CD4-positive, CD25-positive, alpha-beta regulatory T cell (primary cell): ENCODE results near the gene TNK1. TPM values are rescaled to one million over a fixed set of nuclear protein-coding genes. Genes with fewer than 3 reads are reported as not detected.

Experiments
- ATAC-seq, 2 donors: fragments of 150-1000 bp; cut with Tn5 transposase; one replicate each; pipeline ENCODE4 v1.10.0; 2021; ENCODE audit warnings: low read depth in 2 of 2, moderate number of reproducible peaks in 2 of 2, moderate library complexity in 1 of 2
- DNase-seq, 3 donors: peaks; one replicate each; pipeline versions ENCODE4 v3.0.0 to v3.0.0-alpha.2; 2012 to 2022; ENCODE audit warnings: mixed read lengths in 1 of 3
- H3K27ac ChIP-seq: one replicate; pipeline ENCODE4 v1.7.0; 2013; ENCODE audit warnings: mild to moderate bottlenecking, low read length; ENCODE audit not compliant: insufficient read depth, poor library complexity, severe bottlenecking
- H3K27me3 ChIP-seq: one replicate; pipeline ENCODE4 v1.7.0; 2013; ENCODE audit warnings: low read length; ENCODE audit not compliant: control insufficient read depth, insufficient read depth
- H3K36me3 ChIP-seq: one replicate; pipeline ENCODE4 v1.7.0; 2013; ENCODE audit warnings: mild to moderate bottlenecking, low read length, moderate library complexity; ENCODE audit not compliant: control insufficient read depth, insufficient read depth
- H3K4me1 ChIP-seq: 2 replicates; pipeline ENCODE4 v1.7.0; 2013; ENCODE audit warnings: mild to moderate bottlenecking, low read length; ENCODE audit not compliant: insufficient read depth, control insufficient read depth, poor library complexity, severe bottlenecking
- H3K4me3 ChIP-seq: one replicate; pipeline ENCODE4 v1.7.0; 2013; ENCODE audit warnings: low read depth, mild to moderate bottlenecking, low read length, moderate library complexity
- H3K9me3 ChIP-seq, 2 experiments: 1 replicate in 1 of 2; 2 replicates in 1 of 2; pipeline ENCODE4 v1.7.0; 2013; ENCODE audit warnings: low read length in 2 of 2, mild to moderate bottlenecking in 1 of 2, moderate library complexity in 1 of 2; ENCODE audit not compliant: control insufficient read depth in 2 of 2
- H3K27ac Mint-ChIP-seq, 3 donors: one replicate each; pipeline ENCODE4 v1.8.0; 2020 to 2022; ENCODE audit warnings: mild to moderate bottlenecking in 3 of 3, mixed read lengths in 3 of 3, moderate library complexity in 2 of 3
- H3K27me3 Mint-ChIP-seq: one replicate; pipeline ENCODE4 v1.8.0; 2022; ENCODE audit warnings: mild to moderate bottlenecking, mixed read lengths
- H3K36me3 Mint-ChIP-seq: one replicate; pipeline ENCODE4 v1.8.0; 2020; ENCODE audit warnings: mixed read lengths
- H3K4me1 Mint-ChIP-seq, 4 donors: one replicate each; pipeline ENCODE4 v1.8.0; 2020 to 2022; ENCODE audit warnings: mixed read lengths in 4 of 4, mild to moderate bottlenecking in 1 of 4
- H3K4me3 Mint-ChIP-seq, 4 donors: one replicate each; pipeline ENCODE4 v1.8.0; 2020 to 2022; ENCODE audit warnings: mild to moderate bottlenecking in 4 of 4, mixed read lengths in 4 of 4, moderate library complexity in 3 of 4
- H3K9me3 Mint-ChIP-seq, 7 donors: one replicate each; pipeline ENCODE4 v1.8.0; 2020 to 2022; ENCODE audit warnings: mixed read lengths in 7 of 7, mild to moderate bottlenecking in 3 of 7, moderate library complexity in 2 of 7
- polyA plus RNA-seq, 4 donors: library from polyadenylated mRNA; unstranded; fragments of 300-500 nt; fragmentation: Illumina TruSeq; gene quantifications; one replicate each; pipeline ENCODE4 v1.2.3, GENCODE V29; 2021
- total RNA-seq: library from RNA; stranded (reverse); gene quantifications from one replicate; pipeline ENCODE4 v1.2.3, GENCODE V29; 2022

Gene TNK1
- total and polyA plus RNA-seq, 5 donors from 2014 or later, result 0.42 to 4.8 (median 1.5) TPM

GRCh38 chr17:7369825-7370224, 11.1 kb upstream of the TNK1 start:
- peaks cover 21% of the 10 kb centered on the region for H3K27me3 Mint-ChIP-seq
- H3K4me1 Mint-ChIP-seq, result no peaks in the 10 kb centered on the region
- H3K4me3 Mint-ChIP-seq, result no peak overlapping the region
- no peaks in the 10 kb centered on the region for H3K27me3 ChIP-seq
- H3K36me3 Mint-ChIP-seq, result no peaks in the 10 kb centered on the region
- no peak for DNase-seq
- no peaks in the 10 kb centered on the region for H3K4me1 ChIP-seq
- no peak overlapping the region for H3K27ac Mint-ChIP-seq
- no peaks in the 10 kb centered on the region for H3K9me3 ChIP-seq
- no peak overlapping the region for H3K4me3 ChIP-seq
- H3K36me3 ChIP-seq, result no peaks in the 10 kb centered on the region
- no peak overlapping the region for H3K27ac ChIP-seq
- H3K9me3 Mint-ChIP-seq, result no peaks in the 10 kb centered on the region
- ATAC-seq, result no peak

GRCh38 chr17:7370853-7371252, 10.0 kb upstream of the TNK1 start:
- Histone ChIP-seq H3K4me1 (no peaks in the 10 kb centered on the region), H3K36me3 (no peaks in the 10 kb centered on the region), H3K27me3 (no peaks in the 10 kb centered on the region), H3K9me3 (no peaks in the 10 kb centered on the region), H3K27ac (no peak overlapping the region), H3K4me3 (no peak overlapping the region)
- Mint-ChIP-seq H3K27me3 (peaks cover 19% of the 10 kb centered on the region), H3K9me3 (no peaks in the 10 kb centered on the region), H3K4me3 (no peak overlapping the region), H3K4me1 (no peaks in the 10 kb centered on the region), H3K36me3 (no peaks in the 10 kb centered on the region), H3K27ac (no peak overlapping the region)
- ATAC-seq (no peak), DNase-seq (no peak)

GRCh38 chr17:7374353-7374752, 6.5 kb upstream of the TNK1 start:
- Histone ChIP-seq H3K4me1 (no peaks in the 10 kb centered on the region), H3K4me3 (no peak overlapping the region), H3K36me3 (no peaks in the 10 kb centered on the region), H3K27ac (no peak overlapping the region), H3K27me3 (peaks cover 2% of the 10 kb centered on the region), H3K9me3 (peaks cover 3 to 4% of the 10 kb centered on the region in 2 experiments)
- Mint-ChIP-seq H3K27ac (no peak overlapping the region), H3K9me3 (peaks cover 0 to 3% (median 0%) of the 10 kb centered on the region in 7 donors), H3K27me3 (peaks cover 34% of the 10 kb centered on the region), H3K4me3 (no peak overlapping the region), H3K4me1 (no peaks in the 10 kb centered on the region), H3K36me3 (no peaks in the 10 kb centered on the region)
- DNase-seq (no peak), ATAC-seq (no peak)

GRCh38 chr17:7379134-7379533, 1.8 kb upstream of the TNK1 start:
- Histone ChIP-seq H3K4me1 (peaks cover 12% of the 10 kb centered on the region), H3K9me3 (peaks cover 3 to 5% of the 10 kb centered on the region in 2 experiments), H3K4me3 (no peak overlapping the region), H3K36me3 (no peaks in the 10 kb centered on the region), H3K27ac (no peak overlapping the region), H3K27me3 (peaks cover 18% of the 10 kb centered on the region)
- Mint-ChIP-seq H3K4me1 (peaks cover 0 to 19% (median 4%) of the 10 kb centered on the region in 4 donors), H3K27me3 (peaks cover 48% of the 10 kb centered on the region), H3K27ac (no peak overlapping the region), H3K36me3 (no peaks in the 10 kb centered on the region), H3K9me3 (peaks cover 0 to 3% (median 1%) of the 10 kb centered on the region in 7 donors), H3K4me3 (no peak overlapping the region)
- ATAC-seq, result no peak
- no peak for DNase-seq

- Mint-ChIP-seq H3K4me1 (peaks cover 0 to 26% (median 9%) of the 10 kb centered on the region in 4 donors), H3K36me3 (no peaks in the 10 kb centered on the region), H3K27me3 (peaks cover 42% of the 10 kb centered on the region), H3K9me3 (peaks cover 0 to 3% (median 1%) of the 10 kb centered on the region in 7 donors), H3K4me3 (peak overlapping the region in 2 of 4 donors; percentile 51 to 52), H3K27ac (peak overlapping the region in 2 of 3 donors; percentile 55 to 86)
- Histone ChIP-seq H3K4me3 (no peak overlapping the region), H3K9me3 (peaks cover 3 to 5% of the 10 kb centered on the region in 2 experiments), H3K27ac (no peak overlapping the region), H3K4me1 (peaks cover 19% of the 10 kb centered on the region), H3K36me3 (no peaks in the 10 kb centered on the region), H3K27me3 (peaks cover 18% of the 10 kb centered on the region)
- DNase-seq (no peak), ATAC-seq (no peak)
Observed at GRCh38 chr17:7380321-7380720, 568 bp upstream of the TNK1 start.

- Mint-ChIP-seq H3K36me3 (no peaks in the 10 kb centered on the region), H3K4me3 (peak overlapping the region; percentile 8 to 88 (median 73)), H3K27ac (peak overlapping the region in 1 of 3 donors; percentile 82), H3K4me1 (peaks cover 0 to 35% (median 9%) of the 10 kb centered on the region in 4 donors), H3K9me3 (peaks cover 0 to 3% (median 1%) of the 10 kb centered on the region in 7 donors), H3K27me3 (peaks cover 28% of the 10 kb centered on the region)
- DNase-seq (no peak), ATAC-seq (no peak)
- peaks cover 2% of the 10 kb centered on the region for H3K36me3 ChIP-seq
- no peak overlapping the region for H3K27ac ChIP-seq
- H3K4me1 ChIP-seq, result peaks cover 19% of the 10 kb centered on the region
- H3K27me3 ChIP-seq, result peaks cover 18% of the 10 kb centered on the region
- peaks cover 3 to 5% of the 10 kb centered on the region in 2 experiments for H3K9me3 ChIP-seq
- no peak overlapping the region for H3K4me3 ChIP-seq
Observed at GRCh38 chr17:7382901-7383300, 2.0 kb downstream of the TNK1 start.

GRCh38 chr17:7383371-7383741, 2.5 kb downstream of the TNK1 start:
- peaks cover 5% of the 10 kb centered on the region for H3K36me3 ChIP-seq
- ATAC-seq (no peak), DNase-seq (no peak)
- H3K4me3 Mint-ChIP-seq, result peak overlapping the region in 3 of 4 donors; percentile 84 to 88 (median 85)
- no peak overlapping the region for H3K4me3 ChIP-seq
- H3K27me3 ChIP-seq, result peaks cover 18% of the 10 kb centered on the region
- H3K27ac ChIP-seq, result peak overlapping the region; percentile 85
- H3K27me3 Mint-ChIP-seq, result peaks cover 26% of the 10 kb centered on the region
- peaks cover 0 to 35% (median 9%) of the 10 kb centered on the region in 4 donors for H3K4me1 Mint-ChIP-seq
- H3K27ac Mint-ChIP-seq, result no peak overlapping the region
- no peaks in the 10 kb centered on the region for H3K36me3 Mint-ChIP-seq
- peaks cover 3 to 5% of the 10 kb centered on the region in 2 experiments for H3K9me3 ChIP-seq
- H3K4me1 ChIP-seq, result peaks cover 19% of the 10 kb centered on the region
- peaks cover 0 to 3% (median 1%) of the 10 kb centered on the region in 7 donors for H3K9me3 Mint-ChIP-seq
